Stimulated activated CD4-positive, alpha-beta T cell treated with anti-CD3 and anti-CD28 coated beads, TNF-alpha, amount 100 ng/mL, for 1 hour (primary cell): Measurements from ENCODE around the gene LINGO1.

Experiments
- DNase-seq, 3 donors: peaks; one replicate each; pipeline ENCODE4 v3.0.0-alpha.2; 2020; ENCODE audit warnings: low read depth in 3 of 3, low spot score in 1 of 3

The LINGO1 gene

GRCh38 chr15:77616072-77616471, 16.6 kb downstream of the LINGO1 start:
- DNase-seq: no peak

DNA sequence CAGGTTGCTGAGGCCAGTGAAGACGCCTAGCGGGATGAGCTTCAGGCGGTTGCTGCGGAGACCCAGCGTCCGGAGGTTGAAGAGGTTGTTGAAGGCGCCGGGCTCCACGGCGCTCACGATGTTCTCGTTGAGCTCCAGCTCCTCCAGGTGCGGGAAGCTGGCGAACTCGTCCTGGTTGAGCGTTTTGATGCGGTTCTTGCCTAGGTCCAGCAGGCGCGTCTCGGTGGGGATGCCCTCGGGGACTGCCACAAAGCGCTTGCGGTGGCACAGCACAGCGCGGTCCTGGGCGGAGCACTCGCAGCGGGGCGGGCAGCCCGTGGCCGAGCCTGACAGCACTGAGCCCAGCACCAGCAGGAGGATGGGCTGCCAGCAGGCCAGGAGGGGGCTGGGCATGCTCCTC, 17.2 kb downstream of the LINGO1 start:
- DNase-seq: no peak

DNA sequence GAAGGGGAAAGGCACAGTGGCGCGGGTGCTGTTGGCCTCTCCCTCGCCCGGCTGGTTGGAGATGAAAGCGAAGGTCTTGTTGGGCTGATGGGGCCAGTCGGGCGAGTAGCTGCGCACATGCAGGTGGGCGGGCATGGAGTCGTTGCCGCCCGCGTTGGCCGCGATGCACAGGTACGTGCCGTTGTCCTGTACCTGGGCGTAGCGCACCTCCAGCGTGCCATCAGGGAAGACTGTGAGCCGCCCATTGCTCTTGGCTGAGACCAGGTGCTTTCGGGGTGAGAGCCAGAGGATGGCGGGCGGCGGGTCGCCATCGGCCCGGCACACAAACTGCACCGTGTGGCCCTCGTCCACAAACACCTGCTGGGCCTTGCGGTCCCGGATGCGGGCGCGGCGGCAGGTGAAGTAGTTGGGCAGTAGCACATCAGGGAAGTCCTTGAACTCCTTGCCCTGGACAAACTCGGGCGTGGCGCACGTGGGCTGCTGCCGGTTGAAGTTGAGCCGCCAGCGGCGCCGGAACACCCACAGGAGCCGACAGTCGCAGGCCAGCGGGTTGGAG, 18.4 kb downstream of the LINGO1 start:
- no peak for DNase-seq

GRCh38 chr15:77613814-77614213, 18.9 kb downstream of the LINGO1 start:
- DNase-seq: no peak

DNA sequence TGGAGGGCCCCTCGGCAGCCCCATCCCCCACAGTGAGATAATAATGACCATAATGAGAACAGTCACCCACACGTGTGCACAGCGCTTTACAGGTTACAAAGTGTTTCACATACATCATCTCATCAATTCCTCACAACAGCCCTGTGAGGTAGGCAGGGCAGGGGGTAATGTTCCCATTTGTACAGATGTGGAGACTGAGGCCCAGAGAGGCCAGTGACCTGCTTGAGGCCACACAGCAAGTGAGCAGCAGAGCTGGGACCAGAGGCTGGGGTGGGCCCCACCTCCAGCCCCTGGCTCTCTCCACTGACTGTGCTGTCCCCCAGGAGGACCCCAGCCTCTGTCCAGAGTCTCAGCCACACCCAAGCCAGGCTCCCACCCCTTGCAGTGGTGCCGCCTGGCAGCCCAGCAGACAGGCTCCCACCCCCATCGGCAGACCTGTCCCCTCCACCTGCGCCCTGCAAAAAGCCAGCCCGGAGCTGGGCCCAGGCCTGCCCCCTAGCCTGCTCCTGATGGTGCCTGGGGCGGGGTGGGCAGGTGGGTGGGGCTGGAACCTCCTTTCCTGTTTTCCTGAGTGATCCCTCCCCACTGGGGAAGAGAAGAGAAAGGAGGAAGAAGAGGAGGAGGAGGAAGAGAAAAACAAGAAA, 19.6 kb downstream of the LINGO1 start:
- DNase-seq: no peak

GRCh38 chr15:77611767-77612166, 20.9 kb downstream of the LINGO1 start:
- no peak for DNase-seq

DNA sequence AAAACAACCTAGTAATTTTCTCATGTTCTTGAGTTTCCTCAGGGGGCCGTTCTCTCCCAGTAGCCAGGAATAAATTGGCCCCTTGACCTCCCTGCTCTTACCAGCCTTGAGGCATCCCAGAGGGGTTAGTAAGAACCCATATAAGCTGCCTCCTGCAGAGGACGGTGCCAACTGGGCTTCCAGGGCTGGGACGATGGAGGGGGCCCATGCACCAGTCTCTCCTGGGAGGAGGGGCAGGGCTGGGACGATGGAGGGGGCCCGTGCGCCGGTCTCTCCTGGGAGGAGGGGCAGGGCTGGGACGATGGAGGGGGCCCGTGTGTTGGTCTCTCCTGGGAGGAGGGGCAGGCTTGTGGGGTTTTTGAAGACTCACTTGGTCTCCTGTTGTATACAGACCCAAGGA, 22.0 kb downstream of the LINGO1 start:
- no peak for DNase-seq

- no peak for DNase-seq
Observed at GRCh38 chr15:77609558-77609957, 23.2 kb downstream of the LINGO1 start.

DNA sequence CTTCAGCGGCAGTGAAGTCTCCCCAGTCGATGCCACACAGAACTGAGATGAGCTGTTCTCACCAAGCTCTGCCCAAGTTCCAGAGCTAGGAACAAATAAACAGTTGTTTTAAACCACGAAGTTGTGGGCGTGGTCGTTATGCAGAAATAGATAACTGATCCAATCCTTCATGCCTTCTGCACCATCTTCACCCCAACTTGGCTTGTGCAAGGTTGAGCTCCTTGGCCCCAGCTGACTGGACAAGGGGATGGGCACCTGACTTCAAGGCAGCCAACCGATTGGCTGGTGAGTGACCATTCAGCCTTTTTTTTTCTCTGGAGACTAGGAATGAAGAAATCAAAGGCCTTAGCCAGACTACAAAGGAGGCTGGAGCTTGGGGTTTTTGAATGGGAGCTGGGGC, 23.9 kb downstream of the LINGO1 start:
- no peak for DNase-seq

DNA sequence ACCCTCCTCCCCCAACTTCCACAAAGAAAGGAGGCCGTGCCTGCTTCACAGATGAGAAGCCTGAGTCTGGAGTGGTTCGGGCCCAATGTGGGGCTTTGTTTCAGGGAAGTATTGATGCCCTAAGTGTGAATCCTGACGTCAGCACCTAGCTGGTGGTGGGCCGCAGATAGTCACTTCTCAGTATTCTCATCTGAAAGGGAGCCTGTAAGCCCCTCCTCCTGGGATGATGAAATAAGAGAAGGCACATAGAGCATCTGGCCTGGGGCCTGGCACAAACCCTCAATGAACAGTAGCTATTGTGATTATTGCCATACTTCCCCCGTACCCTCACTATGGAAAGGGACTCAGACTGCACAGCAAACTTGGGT, 24.8 kb downstream of the LINGO1 start:
- DNase-seq: no peak

DNA sequence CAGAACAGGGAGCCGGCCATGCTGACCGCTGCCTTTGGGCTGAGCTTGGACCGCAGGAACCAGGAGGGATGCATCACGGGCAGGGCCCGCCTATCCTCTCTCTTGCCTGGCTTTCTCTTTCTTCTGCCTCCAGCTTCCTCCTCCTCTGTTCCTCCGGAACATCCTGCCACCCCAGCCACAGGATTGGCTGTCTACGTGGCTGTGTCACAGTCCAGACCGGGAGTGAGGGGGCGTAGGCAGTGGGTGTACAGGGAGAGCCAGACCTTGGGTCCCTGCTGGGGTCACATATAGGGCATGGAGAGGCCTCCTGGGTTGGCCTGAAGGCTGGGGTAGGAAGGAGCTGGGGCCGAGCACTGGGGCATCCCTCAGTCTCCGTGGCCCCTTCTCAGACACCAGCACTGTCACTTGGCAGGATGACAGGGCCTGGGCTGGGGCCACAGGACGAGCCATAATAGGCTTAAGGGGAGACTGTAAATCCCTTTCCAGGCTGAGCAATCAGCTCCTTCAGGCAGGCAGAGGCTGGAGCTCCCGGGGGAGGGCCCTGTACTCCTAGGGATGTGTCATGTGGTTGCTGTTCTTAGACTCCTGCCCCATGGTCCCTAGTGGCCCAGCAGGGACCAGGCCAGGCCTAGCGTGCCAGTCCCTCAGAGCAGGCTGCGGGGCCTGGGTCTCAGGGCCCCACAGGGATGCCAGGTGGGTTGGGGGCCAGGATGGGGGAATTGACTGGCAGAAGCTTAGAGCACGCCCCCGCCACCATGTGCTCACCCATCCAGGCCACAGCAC, 25.4 kb downstream of the LINGO1 start:
- no peak for DNase-seq

DNA sequence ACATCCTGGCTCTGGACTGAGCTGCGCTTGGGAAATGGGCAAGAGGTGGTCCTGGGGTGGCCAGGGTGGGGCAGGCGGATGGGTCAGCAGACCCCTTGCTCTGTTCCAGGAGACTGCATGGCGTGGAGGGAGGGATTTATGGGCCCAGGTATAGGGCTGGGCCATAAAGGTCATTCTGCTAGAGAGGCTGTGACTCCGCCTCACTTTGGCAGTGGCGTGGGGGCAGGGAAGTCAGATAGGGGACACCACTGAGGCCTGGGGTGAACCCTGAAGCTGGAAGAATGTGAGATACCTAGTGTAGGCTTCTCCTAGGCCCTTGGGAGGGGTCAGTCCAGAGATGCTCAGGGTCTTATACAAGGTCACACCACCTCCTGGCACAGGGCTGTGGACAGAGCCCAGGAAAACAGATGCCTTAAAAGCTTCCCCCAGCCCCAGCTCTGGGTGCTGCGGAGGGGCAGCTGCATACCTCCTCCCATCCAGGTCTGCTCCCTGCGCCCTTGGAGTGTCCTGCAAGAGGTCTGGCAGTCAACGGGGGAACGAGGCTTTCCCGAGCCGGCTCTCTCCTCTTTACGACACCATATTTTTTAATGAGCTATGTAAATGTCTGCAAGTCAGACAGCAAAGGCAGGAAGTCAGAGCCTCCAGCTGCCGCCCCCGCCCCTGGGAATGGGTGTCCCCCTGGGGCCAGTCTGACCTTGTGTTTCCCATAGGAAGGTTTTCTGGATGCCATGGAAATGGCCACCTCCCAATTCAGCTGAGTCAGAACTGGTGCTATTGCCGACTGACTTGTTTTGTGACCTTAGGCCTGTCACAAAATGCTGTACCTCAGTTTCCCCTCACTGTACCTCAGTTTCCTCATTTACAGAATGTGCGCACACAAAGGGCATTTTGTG, 26.3 kb downstream of the LINGO1 start:
- DNase-seq: no peak

DNA sequence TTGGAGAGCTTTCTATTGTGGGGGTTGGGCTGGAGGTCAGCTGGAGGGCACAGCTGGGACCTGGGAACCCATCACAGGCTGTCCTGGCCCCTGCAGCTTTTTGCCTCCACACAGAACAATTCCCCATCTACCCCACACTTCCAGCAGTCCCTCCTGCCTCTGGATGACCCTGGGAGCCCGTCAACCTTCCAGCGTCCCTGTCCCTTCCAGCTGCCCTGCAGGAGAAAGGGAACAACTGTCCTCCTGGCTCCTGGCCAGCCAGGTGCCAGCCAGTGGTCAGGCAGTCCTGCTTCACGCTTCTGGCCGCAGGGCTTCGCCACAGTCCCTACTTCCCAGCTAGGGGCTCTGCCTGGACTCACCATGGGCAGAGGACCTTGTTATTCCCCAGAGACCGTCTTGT, 27.2 kb downstream of the LINGO1 start:
- DNase-seq: no peak

- DNase-seq: no peak
Observed at GRCh38 chr15:77604973-77605372, 27.7 kb downstream of the LINGO1 start.

GRCh38 chr15:77603611-77604336, 28.9 kb downstream of the LINGO1 start:
- DNase-seq: no peak

GRCh38 chr15:77602800-77603199, 29.9 kb downstream of the LINGO1 start:
- no peak for DNase-seq

GRCh38 chr15:77599899-77600298, 32.8 kb downstream of the LINGO1 start:
- DNase-seq: no peak

- DNase-seq: no peak
Observed at GRCh38 chr15:77599357-77599756, 33.4 kb downstream of the LINGO1 start.

DNA sequence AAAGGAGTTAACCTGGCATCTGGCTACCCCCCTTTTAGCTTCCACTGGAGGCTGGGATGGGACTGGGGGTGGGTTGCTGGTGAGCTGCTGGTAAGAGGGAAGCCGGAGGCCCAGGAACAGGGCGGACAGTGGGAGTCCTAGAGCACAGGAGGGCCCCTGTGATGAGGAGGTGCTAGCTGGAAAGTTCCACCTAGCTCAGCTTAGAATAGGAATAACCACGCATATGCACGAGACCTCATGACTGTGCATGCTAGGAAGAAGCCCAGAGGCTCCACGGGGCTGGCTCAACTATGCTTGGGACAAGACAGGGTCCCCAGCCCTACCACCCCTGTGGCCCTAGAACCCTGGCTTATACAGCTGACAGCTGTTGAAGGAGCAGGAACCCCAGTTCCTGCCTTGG, 34.1 kb downstream of the LINGO1 start:
- DNase-seq: no peak

DNA sequence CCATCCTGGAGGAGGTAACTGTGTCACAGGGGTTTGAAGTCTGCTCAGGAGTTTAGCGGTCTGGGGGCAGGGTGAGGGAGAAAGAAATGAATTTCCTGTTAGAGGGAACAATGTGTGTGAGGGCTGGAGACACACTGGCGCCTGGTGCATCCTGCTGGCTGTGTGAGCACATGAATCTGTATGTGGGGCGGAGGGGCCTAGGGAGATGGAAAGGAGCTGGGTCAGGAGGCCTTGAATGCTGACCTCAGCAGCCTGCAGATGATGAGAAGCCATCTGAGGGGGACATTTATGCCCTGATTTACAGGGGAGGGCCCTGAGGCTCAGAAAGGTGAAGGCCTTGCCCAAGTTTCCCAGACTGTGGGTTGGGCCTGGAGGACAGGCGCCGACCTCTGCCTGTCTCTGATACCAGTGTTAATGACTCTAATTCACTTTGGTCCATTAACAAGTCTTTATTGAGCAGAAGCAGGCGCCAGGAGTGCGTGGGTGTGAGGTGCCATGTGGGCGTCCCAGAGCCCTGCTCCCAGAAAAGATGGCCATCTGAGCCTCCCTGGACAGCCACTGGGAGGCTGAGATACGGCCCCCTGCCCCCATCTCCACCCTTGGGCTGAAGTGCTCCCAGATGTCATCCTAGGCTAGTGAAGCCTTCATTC, 34.8 kb downstream of the LINGO1 start:
- DNase-seq: no peak
